ENCODE results near the gene OLFML2A.

- TF ChIP-seq CTCF (IDR thresholded peaks at IDR 0.05; ENCODE audit: insufficient read depth, low read length) (no peak), GABPA (IDR thresholded peaks at IDR 0.05; ENCODE audit: low read depth) (no peak)
These were observed 42.8 kb upstream of the OLFML2A start for GRCh38 chr9:124733964-124734740.

All from HL-60 (cell line).